GM21619 (cell line): ENCODE measurements around the gene PPIE.
"Not testable (repeated sequence)": the region's sequence is repeated elsewhere in the genome, so short reads cannot be mapped to it uniquely, and the experiment has no call there.

Source experiments
- ATAC-seq: cut with Tn5 transposase; IDR thresholded peaks from one replicate; pipeline ENCODE4 v1.9.1; 2021; ENCODE audit not compliant: unreplicated experiment

Gene PPIE

GRCh38 chr1:39757501-39757900 lies 18.8 kb downstream of the PPIE start:
- no peak for ATAC-seq

- no peak for ATAC-seq
These were observed 20.1 kb downstream of the PPIE start for GRCh38 chr1:39758556-39759435.

- no peak for ATAC-seq
These were observed 20.7 kb downstream of the PPIE start for GRCh38 chr1:39759436-39759726.

- no peak for ATAC-seq
These were observed 21.7 kb downstream of the PPIE start for GRCh38 chr1:39760074-39761008.

GRCh38 chr1:39761016-39761415 lies 22.3 kb downstream of the PPIE start:
- no peak for ATAC-seq

GRCh38 chr1:39761557-39762260 lies 23.0 kb downstream of the PPIE start:
- no peak for ATAC-seq

GRCh38 chr1:39762550-39763540 lies 24.2 kb downstream of the PPIE start:
- ATAC-seq, result no peak

GRCh38 chr1:39763619-39764374 lies 25.1 kb downstream of the PPIE start:
- not testable (repeated sequence) for ATAC-seq

GRCh38 chr1:39764512-39764911 lies 25.8 kb downstream of the PPIE start:
- ATAC-seq, result not testable (repeated sequence)

- ATAC-seq, result not testable (repeated sequence)
These were observed 27.8 kb downstream of the PPIE start for GRCh38 chr1:39766466-39766865.

- ATAC-seq, result not testable (repeated sequence)
These were observed 30.8 kb downstream of the PPIE start for GRCh38 chr1:39769502-39769901.

GRCh38 chr1:39770100-39771021 lies 31.7 kb downstream of the PPIE start:
- not testable (repeated sequence) for ATAC-seq

- not testable (repeated sequence) for ATAC-seq
These were observed 32.4 kb downstream of the PPIE start, which contains the start of gene OXCT2 for GRCh38 chr1:39771022-39771532. Gene OXCT2 (minus strand): TSS chr1:39771348. CDS start chr1:39771255, 93 bp downstream.

GRCh38 chr1:39773369-39773979 lies 34.8 kb downstream of the PPIE start:
- ATAC-seq, result not testable (repeated sequence)

GRCh38 chr1:39775141-39775540 lies 36.5 kb downstream of the PPIE start:
- ATAC-seq, result not testable (repeated sequence)

GRCh38 chr1:39775676-39776399 lies 37.2 kb downstream of the PPIE start:
- not testable (repeated sequence) for ATAC-seq

- no peak for ATAC-seq
These were observed 37.7 kb downstream of the PPIE start for GRCh38 chr1:39776400-39776713.
